K562 (cell line): ENCODE measurements around the gene GALNT15. TPM values are rescaled to one million over a fixed set of nuclear protein-coding genes. Genes with fewer than 3 reads are reported as not detected.

ENCODE experiments used
- ATAC-seq: fragments of 200-7000 bp; cut with Tn5 transposase; 3 replicates; pipeline ENCODE4 v1.9.1; 2020; ENCODE audit warnings: moderate library complexity
- BruUV-seq: library from RNA; stranded (reverse); fragments of 400-500 nt; replicated peaks from 2 replicates; lab custom pipeline; 2021; lab: Mats Ljungman, UMichigan
- CTCF ChIA-PET: fragments of 300-600 bp; formaldehyde crosslinking; extraction: SDS; loops from one replicate; lab custom pipeline; 2021; ENCODE audit warnings: low intra/inter-chr PET ratio; lab: Yijun Ruan, JAX
- POLR2A ChIA-PET: fragments of 300-600, 350-650 bp; sonication (Branson Sonifier 250); formaldehyde crosslinking; extraction: SDS; loops from one replicate; lab custom pipeline; 2021; ENCODE audit warnings: antibody characterized with exemption, inconsistent platforms; lab: Yijun Ruan, JAX
- DNase-seq, 4 experiments: peaks; one replicate each; pipeline versions ENCODE4 v3.0.0 to v3.0.0-alpha.2; 2011 to 2018; ENCODE audit warnings: low spot score in 3 of 4, mixed read lengths in 3 of 4; ENCODE audit errors: extremely low read depth in 1 of 4
- FAIRE-seq: peaks from 2 replicates; lab custom pipeline; 2011; peaks lifted over from hg19 to GRCh38; lab: Jason Lieb, UNC
- H2AFZ ChIP-seq: 2 replicates; pipeline ENCODE4 v1.6.0; 2011; ENCODE audit warnings: low read depth, low read length, control low read depth, inconsistent platforms
- H3K27ac ChIP-seq: fragments of 200-600 bp; 3 replicates; pipeline ENCODE4 v1.8.0; 2011; ENCODE audit warnings: low read depth, mild to moderate bottlenecking, control low read depth, inconsistent platforms, low read length, moderate library complexity, mixed read lengths; ENCODE audit errors: extremely low read depth
- H3K27me3 ChIP-seq, 2 experiments: fragments of 300-600 bp in 1 of 2; 2 replicates in 1 of 2; 3 replicates in 1 of 2; pipeline versions ENCODE4 v1.6.0 to v1.8.0; 2011; ENCODE audit warnings: inconsistent platforms in 2 of 2, low read length in 2 of 2, mild to moderate bottlenecking in 1 of 2, mixed read lengths in 1 of 2, moderate library complexity in 1 of 2; ENCODE audit not compliant: control insufficient read depth in 2 of 2, insufficient read depth in 2 of 2
- H3K36me3 ChIP-seq: fragments of 300-600 bp; 3 replicates; pipeline ENCODE4 v1.8.0; 2011; ENCODE audit warnings: mild to moderate bottlenecking, low read length, inconsistent platforms; ENCODE audit not compliant: control insufficient read depth, insufficient read depth
- H3K4me1 ChIP-seq, 2 experiments: fragments of 200-600 bp in 1 of 2; replicated peaks in 1 of 2; 2 replicates in 1 of 2; 3 replicates in 1 of 2; pipeline versions ENCODE4 v1.5.1 to v1.8.0; 2011; ENCODE audit warnings: inconsistent platforms in 2 of 2, low read length in 2 of 2, mild to moderate bottlenecking in 1 of 2, mixed read lengths in 1 of 2, moderate library complexity in 1 of 2; ENCODE audit not compliant: control insufficient read depth in 2 of 2, insufficient read depth in 2 of 2
- H3K4me2 ChIP-seq: 2 replicates; pipeline ENCODE4 v1.6.1; 2011; ENCODE audit warnings: low read length, control low read depth, inconsistent platforms, mixed read lengths; ENCODE audit not compliant: insufficient read depth
- H3K4me3 ChIP-seq: fragments of 200-600 bp; sonication (generic), shearing (Covaris generic); 2 replicates; pipeline ENCODE4 v1.5.1; 2016; ENCODE audit warnings: control low read depth, inconsistent platforms
- H3K79me2 ChIP-seq: fragments of 200-600 bp; 3 replicates; pipeline ENCODE4 v1.8.0; 2011; ENCODE audit warnings: low read length, inconsistent platforms; ENCODE audit not compliant: control insufficient read depth, insufficient read depth
- H3K9ac ChIP-seq, 2 experiments: 2 replicates each; pipeline versions ENCODE4 v1.6.0 to v1.6.1; 2011; ENCODE audit warnings: low read depth in 2 of 2, low read length in 2 of 2, control low read depth in 1 of 2, inconsistent platforms in 1 of 2, mild to moderate bottlenecking in 1 of 2, mixed read lengths in 1 of 2; ENCODE audit not compliant: insufficient read depth in 1 of 2
- H3K9me1 ChIP-seq: one replicate; pipeline ENCODE4 v1.6.0; 2011; ENCODE audit warnings: inconsistent platforms, mild to moderate bottlenecking, low read length, moderate library complexity; ENCODE audit not compliant: control insufficient read depth, insufficient read depth
- H3K9me3 ChIP-seq: replicated peaks from 2 replicates; pipeline ENCODE4 v1.5.1; 2011; ENCODE audit warnings: low read depth, low read length, inconsistent platforms; ENCODE audit not compliant: control insufficient read depth, insufficient read depth
- H4K20me1 ChIP-seq: replicated peaks from 2 replicates; pipeline ENCODE4 v1.6.1; 2011; ENCODE audit warnings: low read length, inconsistent platforms, mixed read lengths; ENCODE audit not compliant: control insufficient read depth, insufficient read depth
- CCAR2 ChIP-seq: fragments of 200-400 bp; formaldehyde crosslinking; IDR thresholded peaks from 2 replicates; pipeline ENCODE4 v1.6.1; 2017; ENCODE audit warnings: mild to moderate bottlenecking, low read depth, low read length
- NEUROD1 ChIP-seq: fragments of 150-350 bp; IDR thresholded peaks from 2 replicates; pipeline ENCODE4 v1.6.1; 2014; ENCODE audit warnings: borderline replicate concordance, low read length, low read depth; ENCODE audit not compliant: partially characterized antibody
- U2AF2 ChIP-seq: fragments of 200-400 bp; formaldehyde crosslinking; optimal IDR thresholded peaks from 2 replicates; pipeline ENCODE3; 2017; ENCODE audit warnings: low read depth, mild to moderate bottlenecking, low read length
- XRCC3 ChIP-seq: fragments of 450-650 bp; IDR thresholded peaks from 2 replicates; pipeline ENCODE4 v1.6.1; 2017; ENCODE audit warnings: mild to moderate bottlenecking, moderate library complexity
- ZNF384 ChIP-seq: IDR thresholded peaks from 2 replicates; pipeline ENCODE4 v1.6.1; 2012; ENCODE audit warnings: low read depth, low read length, improper control_type of control experiment
- WGBS: fragments of 100-300 bp; shearing (Covaris generic); methylation state at CpG from one replicate; pipeline ENCODE4 v1.1.6; 2016; ENCODE audit warnings: low coverage, mixed read lengths; ENCODE audit not compliant: insufficient coverage; ENCODE audit errors: missing lambda C conversion rate; 5-methylcytosine and 5-hydroxymethylcytosine counted together
- in situ Hi-C: fragments of 300-500 bp; cut with MboI; formaldehyde crosslinking; loops from 4 replicates; pipeline ENCODE4 v1.15.0; 2018; ENCODE audit warnings: inconsistent platforms, mixed read lengths
- intact Hi-C: fragments of 100-400 bp; cut with micrococcal nuclease; formaldehyde crosslinking; loops from 2 replicates; pipeline ENCODE4 v1.14.2; 2022
- polyA plus RNA-seq, 8 experiments: library from polyadenylated mRNA; depleted of rRNA in 4 of 8; stranded (reverse) in 5 of 8; unstranded in 3 of 8; fragments of >200 nt; fragmentation: Nextera tagmentation in 2 of 8; fragmentation: Illumina TruSeq in 1 of 8; extraction: Ambion mirVana in 2 of 8; extraction: Trizol in 1 of 8; gene quantifications; 2 replicates each; pipeline versions ENCODE4 v1.2.1 to v1.2.3, GENCODE V29; 2011 to 2014; ENCODE audit warnings: inconsistent platforms in 1 of 8, missing spikeins in 1 of 8
- total RNA-seq, 7 experiments: library from RNA; depleted of rRNA in 6 of 7; stranded (reverse); fragments of >200 nt in 6 of 7; fragmentation: Illumina TruSeq in 2 of 7; extraction: Trizol in 2 of 7; gene quantifications; 2 replicates each; pipeline versions ENCODE4 v1.2.1 to v1.2.3, GENCODE V29; 2011 to 2021; ENCODE audit warnings: low replicate concordance in 1 of 7

Gene GALNT15
- total and polyA plus RNA-seq, 9 of the 15 experiments (the other 6 are each of a cell fraction or from before 2014, with no cell fraction given): not detected

DNA sequence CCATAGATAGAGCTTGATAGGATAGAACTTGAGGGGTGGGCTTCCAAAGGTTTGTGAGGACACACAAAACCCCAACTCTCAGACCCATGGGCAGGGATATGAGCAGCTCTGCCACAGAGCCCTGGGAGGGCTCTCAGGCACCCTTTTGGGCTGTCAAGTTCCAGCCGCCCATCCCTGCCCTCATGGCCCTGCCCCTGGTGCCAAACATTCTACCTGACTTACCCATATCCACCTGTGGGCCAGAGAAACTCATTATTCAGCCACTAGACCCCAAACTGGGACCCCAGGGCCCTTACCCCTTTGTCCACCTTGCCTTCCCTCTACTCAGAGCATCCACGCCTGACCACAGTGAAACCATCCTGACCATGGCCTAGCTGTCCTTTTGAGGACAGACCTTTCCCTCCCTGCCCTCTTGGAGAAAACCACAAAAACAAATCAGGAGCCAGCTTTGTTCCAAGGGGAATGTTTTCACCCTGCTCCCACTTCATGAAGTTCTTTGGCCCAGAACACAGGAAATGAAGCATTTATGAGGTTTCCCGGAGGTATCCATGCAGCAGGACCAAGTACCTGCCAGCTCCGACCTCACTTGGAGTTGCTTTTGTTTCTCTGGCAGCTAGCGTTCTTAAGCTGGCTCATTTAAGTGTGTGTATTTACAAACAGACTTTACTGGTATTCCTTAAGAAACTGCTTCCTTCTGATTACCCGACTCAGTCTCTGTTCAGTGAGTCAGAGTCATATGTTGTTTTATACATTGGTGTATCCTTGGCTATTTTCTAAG lies 34.2 kb upstream of the GALNT15 start (continued):
- TF ChIP-seq XRCC3 (no peak), ZNF384 (no peak), U2AF2 (no peak)

DNA sequence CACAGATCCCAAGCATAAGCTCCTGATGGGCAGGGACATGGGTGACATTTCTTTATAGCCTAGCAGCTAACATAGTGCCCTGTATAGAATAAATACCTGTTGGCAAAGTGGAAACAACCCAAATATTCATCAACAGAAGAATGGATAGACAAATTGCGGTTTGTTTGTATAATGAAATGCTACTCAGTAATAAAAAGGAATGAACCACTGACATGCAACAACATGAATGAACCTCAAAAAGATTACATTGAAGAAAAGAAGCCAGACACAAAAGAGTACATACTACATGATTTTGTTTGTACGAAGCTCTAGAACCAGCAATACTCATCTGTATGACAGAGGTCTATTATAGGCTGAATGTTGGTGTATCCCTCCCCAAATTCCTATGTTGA lies 33.6 kb upstream of the GALNT15 start:
- DNase-seq (no peak), ATAC-seq (no peak), FAIRE-seq (no peak)
- H3K4me2 ChIP-seq: no peak overlapping the region
- peaks cover 15 to 49% of the 10 kb centered on the region in 2 experiments; a peak in 4 of 5 replicates for H3K27me3 ChIP-seq
- no peak overlapping the region for H2AFZ ChIP-seq
- H3K79me2 ChIP-seq: no peaks in the 10 kb centered on the region
- no peak overlapping the region for H3K9ac ChIP-seq
- TF ChIP-seq NEUROD1 (no peak), CCAR2 (no peak)
- no peaks in the 10 kb centered on the region for H3K9me1 ChIP-seq
- H3K4me3 ChIP-seq: no peak overlapping the region
- in situ Hi-C loops (no loop called here), intact Hi-C loops (no loop called here)
- H3K27ac ChIP-seq: no peak overlapping the region
- no TSS peak for BruUV-seq
- H3K9me3 ChIP-seq: no peaks in the 10 kb centered on the region; the same call in 1 of the 2 replicates
- no peaks in the 10 kb centered on the region for H3K36me3 ChIP-seq
- H4K20me1 ChIP-seq: no peaks in the 10 kb centered on the region
- H3K4me1 ChIP-seq: no peaks in the 10 kb centered on the region
- 0% methylated on average over 2 of the region's 2 CpGs for WGBS
- ChIA-PET CTCF (no interaction called here), POLR2A (no interaction called here)
